ENCODE results near the gene NRROS. TPM values are rescaled to one million over a fixed set of nuclear protein-coding genes. Genes with fewer than 3 reads are reported as not detected.
"Not testable (repeated sequence)": the region's sequence is repeated elsewhere in the genome, so short reads cannot be mapped to it uniquely, and the experiment has no call there.

The NRROS gene
- total and polyA plus RNA-seq, 10 of the 15 experiments (the other 5 are each of a cell fraction or from before 2014, with no cell fraction given) = 0.35 to 42.2 (median 12.6) TPM

- TF ChIP-seq, protein P1, sequence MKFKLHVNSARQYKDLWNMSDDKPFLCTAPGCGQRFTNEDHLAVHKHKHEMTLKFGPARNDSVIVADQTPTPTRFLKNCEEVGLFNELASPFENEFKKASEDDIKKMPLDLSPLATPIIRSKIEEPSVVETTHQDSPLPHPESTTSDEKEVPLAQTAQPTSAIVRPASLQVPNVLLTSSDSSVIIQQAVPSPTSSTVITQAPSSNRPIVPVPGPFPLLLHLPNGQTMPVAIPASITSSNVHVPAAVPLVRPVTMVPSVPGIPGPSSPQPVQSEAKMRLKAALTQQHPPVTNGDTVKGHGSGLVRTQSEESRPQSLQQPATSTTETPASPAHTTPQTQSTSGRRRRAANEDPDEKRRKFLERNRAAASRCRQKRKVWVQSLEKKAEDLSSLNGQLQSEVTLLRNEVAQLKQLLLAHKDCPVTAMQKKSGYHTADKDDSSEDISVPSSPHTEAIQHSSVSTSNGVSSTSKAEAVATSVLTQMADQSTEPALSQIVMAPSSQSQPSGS (IDR thresholded peaks at IDR 0.05; ENCODE audit: low read length) = no peak
- TF ChIP-seq RAD51 (IDR thresholded peaks at IDR 0.05) = no peak
- no peak for TF ChIP-seq POLR2AphosphoS2 (IDR thresholded peaks at IDR 0.05; ENCODE audit: low read depth, low read length)
- TF ChIP-seq, protein P2, sequence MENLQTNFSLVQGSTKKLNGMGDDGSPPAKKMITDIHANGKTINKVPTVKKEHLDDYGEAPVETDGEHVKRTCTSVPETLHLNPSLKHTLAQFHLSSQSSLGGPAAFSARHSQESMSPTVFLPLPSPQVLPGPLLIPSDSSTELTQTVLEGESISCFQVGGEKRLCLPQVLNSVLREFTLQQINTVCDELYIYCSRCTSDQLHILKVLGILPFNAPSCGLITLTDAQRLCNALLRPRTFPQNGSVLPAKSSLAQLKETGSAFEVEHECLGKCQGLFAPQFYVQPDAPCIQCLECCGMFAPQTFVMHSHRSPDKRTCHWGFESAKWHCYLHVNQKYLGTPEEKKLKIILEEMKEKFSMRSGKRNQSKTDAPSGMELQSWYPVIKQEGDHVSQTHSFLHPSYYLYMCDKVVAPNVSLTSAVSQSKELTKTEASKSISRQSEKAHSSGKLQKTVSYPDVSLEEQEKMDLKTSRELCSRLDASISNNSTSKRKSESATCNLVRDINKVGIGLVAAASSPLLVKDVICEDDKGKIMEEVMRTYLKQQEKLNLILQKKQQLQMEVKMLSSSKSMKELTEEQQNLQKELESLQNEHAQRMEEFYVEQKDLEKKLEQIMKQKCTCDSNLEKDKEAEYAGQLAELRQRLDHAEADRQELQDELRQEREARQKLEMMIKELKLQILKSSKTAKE (IDR thresholded peaks at IDR 0.05; ENCODE audit: low read depth, poor library complexity, severe bottlenecking) = no peak
- TF ChIP-seq ZBED1 (IDR thresholded peaks at IDR 0.05; ENCODE audit: borderline replicate concordance) = no peak
- TF ChIP-seq MEF2A (IDR thresholded peaks at IDR 0.05; ENCODE audit: insufficient read depth, low read depth, low read length) = no peak
- TF ChIP-seq CBFB (IDR thresholded peaks at IDR 0.05; ENCODE audit: low read depth) = no peak
These were observed 43.1 kb upstream of the NRROS start (continued) for GRCh38 chr3:196596355-196596754.

DNA sequence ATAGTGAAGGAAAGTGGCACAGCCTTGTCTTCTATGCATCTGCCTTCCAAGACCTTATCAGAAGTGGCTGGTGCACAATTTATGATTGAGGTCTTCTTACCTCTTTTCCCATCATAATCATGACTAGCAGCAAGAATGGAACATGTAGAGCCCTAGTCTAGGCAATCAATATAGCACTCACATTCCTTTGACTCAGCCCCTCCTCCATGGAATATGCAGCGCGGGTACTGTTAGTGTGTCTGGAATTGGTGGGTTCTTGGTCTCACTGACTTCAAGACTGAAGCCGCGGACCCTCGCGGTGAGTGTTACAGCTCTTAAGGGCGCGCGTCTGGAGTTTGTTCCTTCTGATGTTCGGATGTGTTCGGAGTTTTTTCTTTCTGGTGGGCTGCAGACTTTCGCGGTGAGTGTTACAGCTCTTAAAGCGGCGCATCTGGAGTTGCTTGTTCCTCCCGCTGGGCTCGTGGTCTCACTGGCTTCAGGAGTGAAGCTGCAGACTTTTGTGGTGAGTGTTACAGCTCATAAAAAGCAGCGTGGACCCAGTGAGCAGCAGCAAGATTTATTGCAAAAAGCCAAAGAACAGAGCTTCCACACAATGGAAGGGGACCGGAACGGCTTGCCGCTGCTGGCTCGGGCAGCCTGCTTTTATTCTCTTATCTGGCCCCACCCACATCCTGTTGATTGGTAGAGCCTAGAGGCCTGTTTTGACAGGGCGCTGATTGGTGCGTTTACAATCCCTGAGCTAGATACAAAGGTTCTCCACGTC is 41.3 kb upstream of the NRROS start:
- H3K27ac ChIP-seq (ENCODE audit: control insufficient read depth, insufficient read depth); BruUV-seq (replicated peaks); in situ Hi-C loops (cut with MboI); H3K27me3 ChIP-seq (replicated peaks in 1 of 2; ENCODE audit: control insufficient read depth in 2 of 2, insufficient read depth in 2 of 2, low read length in 1 of 2); H3K4me1 ChIP-seq (ENCODE audit: control insufficient read depth, insufficient read depth, low read length); H3K36me3 ChIP-seq (ENCODE audit: control insufficient read depth in 2 of 2, insufficient read depth in 2 of 2, low read length in 1 of 2); CTCF ChIA-PET; H3K79me2 ChIP-seq (ENCODE audit: control insufficient read depth, insufficient read depth, low read length); ATAC-seq; H2AFZ ChIP-seq (ENCODE audit: control insufficient read depth, low read depth, low read length); H3K4me3 ChIP-seq; H4K20me1 ChIP-seq (ENCODE audit: control insufficient read depth, insufficient read depth); intact Hi-C loops (cut with micrococcal nuclease; ENCODE audit: unreplicated experiment); H3K9me3 ChIP-seq (replicated peaks; ENCODE audit: control insufficient read depth, insufficient read depth, low read length); SMC1A ChIA-PET (ENCODE audit: uncharacterized antibody, unreplicated experiment); H3K9ac ChIP-seq (ENCODE audit: control insufficient read depth, insufficient read depth, low read length); DNase-seq (ENCODE audit: low read depth, low spot score); FAIRE-seq: not testable (repeated sequence)
- 86% methylated on average over 25 of the region's 25 CpGs for WGBS (ENCODE audit: insufficient coverage, insufficient replicate concordance, low lambda C conversion rate, missing lambda C conversion rate)
- TF ChIP-seq NFYB (IDR thresholded peaks at IDR 0.05; ENCODE audit: insufficient read depth, low read depth, low read length) = peak; percentile 56; the same call in 1 of the 2 replicates
- peak overlapping the region; percentile 17; the same call in 1 of the 2 replicates for H3K4me2 ChIP-seq (ENCODE audit: control insufficient read depth, insufficient read depth)
- ChIA-PET RAD21 (ENCODE audit: unreplicated experiment) (interaction anchor here (0.6 to 0.8 kb wide), 2 partner anchors 92 to 553 kb away, joined by 3 read pairs; no protein-coding TSS in a partner anchor), POLR2A (interaction anchor here (0.6 kb wide), 1 partner anchor 9 kb away, joined by 6 read pairs; no protein-coding TSS in a partner anchor)

Measured in GM12878 (cell line).